Germinal center (tissue), 1 donor: ENCODE results near the gene CHMP1B.
"Not testable (repeated sequence)": the region's sequence is repeated elsewhere in the genome, so short reads cannot be mapped to it uniquely, and the experiment has no call there.

ENCODE experiments used
- DNase-seq: peaks from one replicate; pipeline ENCODE4 v3.0.0; 2012; ENCODE audit warnings: mixed read lengths, low spot score

CHMP1B gene

DNA sequence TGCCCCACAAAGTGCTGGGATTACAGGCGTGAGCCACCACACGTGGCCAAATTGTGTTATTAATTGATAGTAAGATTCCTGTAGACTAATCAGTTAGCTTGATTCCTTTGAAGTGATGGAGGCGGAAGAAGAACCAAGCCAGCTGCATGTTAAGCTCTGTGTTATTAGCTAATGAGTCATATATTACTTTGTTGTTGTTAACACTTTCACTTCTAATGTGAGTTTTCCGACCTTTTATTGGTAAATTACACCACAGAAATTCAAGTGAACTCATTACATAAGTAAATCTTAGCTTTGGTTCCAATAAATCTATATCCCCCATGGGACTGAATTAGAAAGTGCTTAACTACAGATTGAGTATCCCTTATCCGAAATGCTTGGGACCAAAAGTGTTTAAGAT is 20.3 kb downstream of the CHMP1B start:
- no peak for DNase-seq

DNA sequence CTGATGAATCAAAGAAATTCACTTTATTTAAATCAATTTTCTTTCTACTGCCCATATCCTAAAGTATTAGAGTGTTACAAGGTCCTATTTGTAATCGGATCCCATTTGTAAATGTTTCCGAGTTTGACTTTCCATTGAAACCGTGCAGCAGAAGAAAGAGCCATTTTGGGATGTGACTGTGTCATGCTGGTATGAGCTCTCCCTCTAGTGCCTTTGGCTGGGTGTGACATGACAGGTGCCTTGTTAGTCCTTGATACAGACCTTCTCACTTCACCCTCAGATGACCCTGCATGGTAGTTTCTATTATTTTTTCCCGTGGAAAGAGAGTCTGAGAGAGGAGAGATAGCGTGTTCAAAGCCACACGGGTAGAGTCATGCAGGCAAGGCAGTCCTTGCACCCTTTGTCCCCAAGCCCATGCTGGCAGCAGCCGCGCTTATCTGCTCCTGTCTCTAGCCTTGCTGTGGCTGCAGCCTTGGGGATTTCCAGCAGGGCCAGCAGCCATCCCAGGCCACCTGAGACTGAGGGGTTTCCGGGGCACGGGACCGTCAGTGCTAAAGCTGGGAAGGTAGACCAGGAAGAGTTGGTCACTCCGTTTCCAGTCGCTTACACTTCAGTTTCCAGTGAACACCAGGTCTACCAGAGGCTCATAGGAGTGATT is 21.4 kb downstream of the CHMP1B start:
- no peak for DNase-seq

- no peak for DNase-seq
Measured at GRCh38 chr18:11873670-11874340, 22.6 kb downstream of the CHMP1B start.

GRCh38 chr18:11874676-11875075 is 23.5 kb downstream of the CHMP1B start:
- DNase-seq = no peak

- no peak for DNase-seq
Measured at GRCh38 chr18:11877497-11878135, 26.4 kb downstream of the CHMP1B start.

DNA sequence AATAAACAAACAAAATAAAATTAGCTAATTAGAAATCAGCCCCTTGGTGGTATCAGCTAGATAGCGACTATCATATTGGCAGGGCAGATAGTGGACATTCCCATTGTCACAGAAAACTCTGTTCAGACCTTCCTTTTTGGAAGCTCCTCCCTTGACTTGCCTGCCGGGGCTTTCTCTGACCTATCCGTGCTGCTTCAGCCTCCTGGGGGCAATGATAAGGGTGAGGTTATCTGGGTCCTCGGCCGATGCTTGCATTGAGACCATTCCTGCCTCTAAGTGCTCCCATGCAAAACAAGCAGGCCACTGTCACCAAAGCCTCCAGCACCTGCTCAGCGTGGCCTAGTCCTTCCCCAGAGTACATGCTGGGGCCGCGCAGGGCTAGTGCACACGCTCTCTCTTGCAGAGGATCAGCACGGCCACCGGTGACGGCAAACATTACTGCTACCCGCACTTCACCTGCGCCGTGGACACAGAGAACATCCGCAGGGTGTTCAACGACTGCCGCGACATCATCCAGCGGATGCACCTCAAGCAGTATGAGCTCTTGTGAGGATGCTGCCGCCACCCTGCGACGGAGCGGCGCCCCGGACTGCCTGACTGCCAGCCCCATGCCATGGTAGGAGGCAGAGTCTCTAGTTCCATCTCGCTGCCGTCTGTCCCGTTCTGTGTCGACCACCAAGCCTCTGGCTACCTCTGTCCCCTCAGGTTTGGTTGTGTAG is 29.5 kb downstream of the CHMP1B start:
- no peak for DNase-seq

- no peak for DNase-seq
Measured at GRCh38 chr18:11882636-11883035, 31.4 kb downstream of the CHMP1B start.

GRCh38 chr18:11883153-11883552 is 31.9 kb downstream of the CHMP1B start:
- DNase-seq = peak; percentile 75

GRCh38 chr18:11884396-11885030 is 33.3 kb downstream of the CHMP1B start:
- peak; percentile 18 for DNase-seq

GRCh38 chr18:11885278-11885947 is 34.2 kb downstream of the CHMP1B start:
- DNase-seq = no peak

- no peak for DNase-seq
Measured at GRCh38 chr18:11886577-11887110, 35.4 kb downstream of the CHMP1B start.

DNA sequence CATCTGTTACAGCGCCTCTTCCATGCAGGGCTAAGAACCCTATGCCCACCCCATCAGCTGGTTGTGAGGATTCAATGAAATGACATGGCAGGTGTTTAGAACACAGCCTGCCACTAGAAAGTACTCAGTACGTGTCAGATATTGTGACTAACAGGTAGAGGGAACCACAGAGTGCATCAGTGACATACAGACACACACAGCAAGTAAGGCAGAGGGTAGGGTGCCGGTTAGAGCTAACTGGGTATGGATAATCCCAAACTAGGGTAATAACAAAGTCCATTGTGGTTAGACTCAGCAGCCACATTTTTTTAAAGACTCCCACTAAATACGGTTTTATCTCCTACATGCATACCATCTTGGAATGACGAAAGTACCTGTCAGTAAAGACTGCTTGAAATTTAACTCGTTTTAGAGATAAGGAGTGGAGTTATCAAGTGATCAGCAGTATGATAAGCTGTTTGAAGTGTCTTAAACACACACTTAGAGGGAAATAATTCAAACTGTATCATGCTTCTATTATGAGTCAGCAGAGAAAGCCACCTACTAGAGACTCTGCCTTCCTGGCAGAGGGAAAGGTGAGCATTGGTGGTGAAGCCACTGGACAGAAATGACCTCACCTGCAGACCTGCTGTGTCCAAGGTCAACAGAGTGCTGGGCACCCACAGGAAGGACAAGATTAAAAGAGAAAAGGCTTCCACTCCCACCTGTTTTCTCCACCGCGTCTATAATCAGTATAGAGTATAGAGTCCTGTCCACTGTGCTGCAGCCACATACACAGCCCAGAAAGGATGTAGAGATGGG is 36.3 kb downstream of the CHMP1B start:
- DNase-seq = no peak

GRCh38 chr18:11888726-11889125 is 37.5 kb downstream of the CHMP1B start:
- no peak for DNase-seq

DNA sequence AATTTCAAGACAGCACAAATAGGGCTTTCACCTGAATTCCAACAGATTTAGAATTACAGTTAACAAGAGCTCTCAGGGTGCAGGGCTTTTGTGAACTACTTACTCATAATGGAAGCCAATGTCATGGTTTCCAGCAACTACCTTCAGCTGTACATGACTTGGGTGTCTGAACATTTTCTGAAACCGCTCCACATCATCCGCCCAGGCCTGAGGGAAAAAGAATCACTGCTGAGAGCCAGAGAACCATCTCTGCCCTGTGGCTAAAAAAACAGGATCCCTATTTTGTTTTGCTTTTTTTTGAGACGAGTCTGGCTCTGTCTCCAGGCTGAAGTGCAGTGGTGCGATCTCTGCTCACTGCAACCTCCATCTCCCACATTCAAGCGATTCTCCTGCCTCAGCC is 38.1 kb downstream of the CHMP1B start:
- DNase-seq = no peak

- no peak for DNase-seq
Measured at GRCh38 chr18:11891737-11892136, 40.5 kb downstream of the CHMP1B start.

DNA sequence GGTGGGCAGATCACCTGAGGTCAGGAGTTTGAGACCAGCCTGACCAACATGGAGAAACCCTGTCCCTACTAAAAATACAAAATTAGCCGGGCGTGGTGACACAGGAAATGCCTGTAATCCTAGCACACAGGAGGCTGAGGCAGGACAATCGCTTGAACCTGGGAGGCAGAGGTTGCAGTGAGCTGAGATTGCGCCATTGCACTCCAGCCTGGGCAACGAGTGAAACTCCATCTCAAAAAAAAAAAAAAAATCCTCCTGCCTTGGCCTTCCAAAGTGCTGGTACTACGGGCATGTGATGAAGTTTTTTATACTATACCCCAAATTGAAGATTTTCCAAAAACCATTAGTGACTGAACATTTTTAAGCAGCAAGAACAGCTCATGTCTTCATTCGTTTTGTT is 41.2 kb downstream of the CHMP1B start:
- DNase-seq = not testable (repeated sequence)

DNA sequence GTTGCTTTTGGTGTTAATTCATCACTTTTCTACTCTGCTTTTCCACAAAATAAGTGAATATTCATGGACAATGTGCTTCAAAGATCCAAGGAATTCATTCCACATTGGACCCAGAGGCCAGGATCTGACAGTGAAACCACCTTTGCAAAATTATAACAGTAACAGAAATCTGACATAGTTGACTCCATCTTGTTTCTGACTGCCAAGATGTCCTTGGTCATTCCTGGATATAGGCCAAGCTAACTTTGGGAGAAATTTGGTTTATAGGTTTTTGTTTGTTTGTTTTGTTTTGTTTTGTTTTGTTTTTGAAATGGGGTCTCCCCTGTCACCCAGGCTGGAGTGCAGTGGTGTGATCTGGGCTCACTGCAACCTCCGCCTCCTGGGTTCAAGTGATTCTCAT is 46.6 kb downstream of the CHMP1B start:
- no peak for DNase-seq

DNA sequence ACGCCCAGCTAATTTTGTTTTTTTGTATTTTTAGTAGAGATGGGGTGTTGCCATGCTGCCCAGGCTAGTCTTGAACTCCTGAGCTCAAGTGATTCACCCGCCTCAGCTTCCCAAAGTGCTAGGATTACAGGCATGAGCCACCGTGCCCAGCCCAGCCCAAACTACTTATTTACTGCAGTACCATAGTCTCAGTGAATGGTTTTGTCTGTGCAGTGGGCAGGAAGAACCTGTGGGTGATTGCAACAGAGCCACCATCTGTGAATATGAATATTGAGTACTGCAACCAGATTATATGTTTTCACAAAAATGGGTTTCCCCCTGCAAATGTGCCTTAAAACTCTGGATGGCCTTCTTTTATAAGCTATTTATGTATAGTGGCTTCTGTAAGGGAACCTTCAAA is 47.9 kb downstream of the CHMP1B start:
- DNase-seq = no peak

DNA sequence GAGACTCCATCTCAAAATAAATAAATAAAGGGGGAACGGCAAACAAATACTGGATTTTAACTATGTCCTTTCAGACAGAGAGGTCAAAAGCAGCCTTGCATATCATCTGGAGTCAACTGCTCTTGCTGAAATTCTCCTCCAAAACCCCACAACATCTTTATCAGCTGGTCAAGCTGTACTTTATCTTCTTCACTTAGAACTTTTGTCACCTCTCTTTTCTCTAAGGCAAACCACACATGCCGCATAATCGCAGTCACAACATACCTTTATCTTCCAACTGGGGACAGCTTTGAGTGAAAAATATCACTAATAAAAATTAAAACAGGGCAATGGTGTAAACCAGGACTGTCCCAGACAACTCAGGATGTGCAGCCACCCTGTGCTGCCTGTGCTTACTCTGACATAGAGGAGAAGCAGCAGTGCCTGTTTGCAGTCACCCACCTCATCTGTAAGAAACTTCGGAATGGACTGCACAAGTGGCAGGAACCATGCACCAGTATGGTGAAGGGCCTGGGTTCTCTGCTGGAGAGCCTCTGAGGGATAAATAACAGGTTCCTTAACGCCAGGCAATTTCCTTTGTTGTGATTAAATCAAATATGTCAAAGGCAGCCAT is 50.7 kb downstream of the CHMP1B start:
- no peak for DNase-seq
